Left hindlimb (tissue), 1 donor: ENCODE data around the gene WASHC3.

Experiments used
- DNase-seq: peaks from one replicate; pipeline ENCODE4 v3.0.0-alpha.2; 2018

Gene WASHC3

GRCh38 chr12:101966496-101966895 lies 95.3 kb downstream of the WASHC3 start:
- DNase-seq = no peak

DNA sequence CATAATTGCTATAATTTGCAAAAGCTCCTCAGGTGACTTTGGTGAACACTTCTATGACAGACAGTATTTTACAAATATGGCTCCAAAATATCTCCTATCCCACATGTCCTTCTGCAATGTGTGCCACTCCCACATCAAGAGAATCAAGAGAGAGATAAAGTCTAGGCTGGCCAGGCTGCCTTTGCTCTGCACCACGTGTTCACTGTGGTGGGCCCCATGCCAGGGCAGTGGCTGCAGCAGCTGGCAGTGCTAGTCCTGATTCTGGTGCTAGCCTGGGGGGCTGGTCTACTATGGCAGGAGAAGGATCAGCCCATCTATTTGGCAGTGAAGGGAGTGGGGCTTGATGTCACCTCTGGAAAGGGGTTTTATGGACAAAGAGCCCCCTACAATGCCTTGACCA lies 98.1 kb downstream of the WASHC3 start:
- DNase-seq = no peak
